ENCODE data around the gene FAT2. TPM values are rescaled to one million over a fixed set of nuclear protein-coding genes. Genes with fewer than 3 reads are reported as not detected.

FAT2 gene
- total RNA-seq, 1 donor from 2014 or later, result 0.14 TPM

- Mint-ChIP-seq H3K9me3 (ENCODE audit: unreplicated experiment) (no peaks in the 10 kb centered on the region), H3K36me3 (ENCODE audit: low read depth, unreplicated experiment) (no peaks in the 10 kb centered on the region), H3K4me1 (ENCODE audit: low read depth, unreplicated experiment) (peaks cover 10% of the 10 kb centered on the region), H3K27ac (ENCODE audit: unreplicated experiment) (no peak overlapping the region), H3K27me3 (ENCODE audit: low read depth, unreplicated experiment) (peaks cover 15% of the 10 kb centered on the region), H3K4me3 (ENCODE audit: unreplicated experiment) (no peak overlapping the region)
- peaks cover 4% of the 10 kb centered on the region for H3K27me3 ChIP-seq (ENCODE audit: insufficient read depth, low read length)
- DNase-seq (ENCODE audit: low read depth) (peak; percentile 21), FAIRE-seq (no peak)
- no peak overlapping the region for H3K9ac ChIP-seq (ENCODE audit: low read length)
- peak overlapping the region; percentile 14 for H2AFZ ChIP-seq (ENCODE audit: low read depth, low read length)
- H3K4me2 ChIP-seq (ENCODE audit: low read length), result peak overlapping the region; percentile 43
- no peaks in the 10 kb centered on the region for H4K20me1 ChIP-seq (ENCODE audit: insufficient read depth, low read length)
- H3K4me3 ChIP-seq (ENCODE audit: insufficient read depth, low read depth, low read length), result no peak overlapping the region
- TF ChIP-seq EZH2 (IDR thresholded peaks at IDR 0.05; ENCODE audit: insufficient read depth, low read length) (no peak), CTCF (IDR thresholded peaks at IDR 0.05; ENCODE audit: insufficient read depth, low read depth, low read length) (no peak)
- no peaks in the 10 kb centered on the region for H3K36me3 ChIP-seq (ENCODE audit: insufficient read depth, low read length)
- H3K4me1 ChIP-seq (ENCODE audit: insufficient read depth, low read length), result peaks cover 25% of the 10 kb centered on the region
- peak overlapping the region; percentile 10 for H3K27ac ChIP-seq (ENCODE audit: low read depth, low read length)
- no peaks in the 10 kb centered on the region for H3K9me3 ChIP-seq (ENCODE audit: insufficient read depth, low read depth, low read length)
- no peaks in the 10 kb centered on the region for H3K79me2 ChIP-seq (ENCODE audit: insufficient read depth, low read length)
Measured at GRCh38 chr5:151627650-151628049, 36.5 kb upstream of the FAT2 start.

GRCh38 chr5:151625285-151625684 lies 34.2 kb upstream of the FAT2 start:
- no peaks in the 10 kb centered on the region for H3K79me2 ChIP-seq (ENCODE audit: insufficient read depth, low read length)
- no peaks in the 10 kb centered on the region for H4K20me1 ChIP-seq (ENCODE audit: insufficient read depth, low read length)
- no peaks in the 10 kb centered on the region for H3K9me3 Mint-ChIP-seq (ENCODE audit: unreplicated experiment)
- peaks cover 4% of the 10 kb centered on the region for H3K27me3 ChIP-seq (ENCODE audit: insufficient read depth, low read length)
- H3K9me3 ChIP-seq (ENCODE audit: insufficient read depth, low read depth, low read length), result no peaks in the 10 kb centered on the region
- no peak overlapping the region for H2AFZ ChIP-seq (ENCODE audit: low read depth, low read length)
- FAIRE-seq (no peak), DNase-seq (ENCODE audit: low read depth) (no peak)
- H3K27ac Mint-ChIP-seq (ENCODE audit: unreplicated experiment), result no peak overlapping the region
- no peaks in the 10 kb centered on the region for H3K36me3 Mint-ChIP-seq (ENCODE audit: low read depth, unreplicated experiment)
- no peak overlapping the region for H3K4me3 Mint-ChIP-seq (ENCODE audit: unreplicated experiment)
- H3K4me1 ChIP-seq (ENCODE audit: insufficient read depth, low read length), result peaks cover 28% of the 10 kb centered on the region
- H3K9ac ChIP-seq (ENCODE audit: low read length), result no peak overlapping the region
- H3K4me3 ChIP-seq (ENCODE audit: insufficient read depth, low read depth, low read length), result no peak overlapping the region
- TF ChIP-seq EZH2 (IDR thresholded peaks at IDR 0.05; ENCODE audit: insufficient read depth, low read length) (no peak), CTCF (IDR thresholded peaks at IDR 0.05; ENCODE audit: insufficient read depth, low read depth, low read length) (no peak)
- no peak overlapping the region for H3K27ac ChIP-seq (ENCODE audit: low read depth, low read length)
- H3K4me1 Mint-ChIP-seq (ENCODE audit: low read depth, unreplicated experiment), result peaks cover 16% of the 10 kb centered on the region
- peaks cover 19% of the 10 kb centered on the region for H3K27me3 Mint-ChIP-seq (ENCODE audit: low read depth, unreplicated experiment)
- no peaks in the 10 kb centered on the region for H3K36me3 ChIP-seq (ENCODE audit: insufficient read depth, low read length)
- no peak overlapping the region for H3K4me2 ChIP-seq (ENCODE audit: low read length)

- Histone ChIP-seq H3K27me3 (ENCODE audit: insufficient read depth, low read length) (peaks cover 4% of the 10 kb centered on the region), H4K20me1 (ENCODE audit: insufficient read depth, low read length) (no peaks in the 10 kb centered on the region), H2AFZ (ENCODE audit: low read depth, low read length) (peak overlapping the region; percentile 29), H3K4me1 (ENCODE audit: insufficient read depth, low read length) (peaks cover 24% of the 10 kb centered on the region), H3K9ac (ENCODE audit: low read length) (no peak overlapping the region), H3K9me3 (ENCODE audit: insufficient read depth, low read depth, low read length) (no peaks in the 10 kb centered on the region), H3K27ac (ENCODE audit: low read depth, low read length) (no peak overlapping the region), H3K4me3 (ENCODE audit: insufficient read depth, low read depth, low read length) (no peak overlapping the region), H3K36me3 (ENCODE audit: insufficient read depth, low read length) (no peaks in the 10 kb centered on the region), H3K4me2 (ENCODE audit: low read length) (peak overlapping the region; percentile 38), H3K79me2 (ENCODE audit: insufficient read depth, low read length) (no peaks in the 10 kb centered on the region)
- TF ChIP-seq EZH2 (IDR thresholded peaks at IDR 0.05; ENCODE audit: insufficient read depth, low read length), result no peak
- no peak for TF ChIP-seq CTCF (IDR thresholded peaks at IDR 0.05; ENCODE audit: insufficient read depth, low read depth, low read length)
- H3K27ac Mint-ChIP-seq (ENCODE audit: unreplicated experiment), result no peak overlapping the region
- H3K4me1 Mint-ChIP-seq (ENCODE audit: low read depth, unreplicated experiment), result peaks cover 22% of the 10 kb centered on the region
- H3K36me3 Mint-ChIP-seq (ENCODE audit: low read depth, unreplicated experiment), result no peaks in the 10 kb centered on the region
- H3K27me3 Mint-ChIP-seq (ENCODE audit: low read depth, unreplicated experiment), result peaks cover 19% of the 10 kb centered on the region
- DNase-seq (ENCODE audit: low read depth) (peak; percentile 17), FAIRE-seq (no peak)
- H3K4me3 Mint-ChIP-seq (ENCODE audit: unreplicated experiment), result no peak overlapping the region
- no peaks in the 10 kb centered on the region for H3K9me3 Mint-ChIP-seq (ENCODE audit: unreplicated experiment)
Measured at GRCh38 chr5:151624476-151624875, 33.3 kb upstream of the FAT2 start.
